Testis (tissue), 3 donors: Measurements from ENCODE around the gene PTPRE. TPM values are rescaled to one million over a fixed set of nuclear protein-coding genes. Genes with fewer than 3 reads are reported as not detected.

Source experiments
- DNase-seq: peaks from one replicate; pipeline ENCODE4 v3.0.0-alpha.2; 2019
- H3K27ac ChIP-seq, 2 donors: fragments of 200-600 bp; sonication (generic); one replicate each; pipeline ENCODE4 v1.5.1; 2019
- H3K27me3 ChIP-seq: fragments of 200-600 bp; sonication (generic); one replicate; pipeline ENCODE4 v1.5.1; 2019
- H3K36me3 ChIP-seq: fragments of 200-600 bp; sonication (generic); one replicate; pipeline ENCODE4 v1.5.1; 2017; ENCODE audit warnings: low read depth; ENCODE audit errors: missing control alignments
- H3K4me1 ChIP-seq: fragments of 200-600 bp; sonication (generic); one replicate; pipeline ENCODE4 v1.5.1; 2019
- H3K4me3 ChIP-seq, 2 donors: fragments of 200-600 bp; sonication (generic); one replicate each; pipeline ENCODE4 v1.5.1; 2017 to 2019
- H3K9me3 ChIP-seq: fragments of 200-600 bp; sonication (generic); one replicate; pipeline ENCODE4 v1.5.1; 2017
- POLR2A ChIP-seq: fragments of 450-650 bp; IDR thresholded peaks from one replicate; pipeline ENCODE4 v1.6.1; 2017; ENCODE audit warnings: antibody characterized with exemption, mild to moderate bottlenecking, moderate library complexity
- WGBS, 2 donors: methylation state at CpG; one replicate each; pipeline ENCODE4 v1.1.5; 2018; 5-methylcytosine and 5-hydroxymethylcytosine counted together
- intact Hi-C: fragments of 100-400 bp; cut with DNase I; formaldehyde crosslinking; loops from one replicate; pipeline ENCODE4 v1.15.1; 2023; ENCODE audit warnings: low total_unique reads
- polyA plus RNA-seq: library from polyadenylated mRNA; stranded (reverse); fragments of 350-450 nt; fragmentation: Illumina TruSeq; extraction: RNeasy Lipid Tissue Mini Kit (QIAGEN cat#74804); gene quantifications from one replicate; pipeline ENCODE4 v1.2.3, GENCODE V29; 2014; ENCODE audit warnings: low read depth, low replicate concordance; ENCODE audit not compliant: insufficient read depth
- total RNA-seq, 2 donors: library from RNA; depleted of rRNA; stranded (reverse); fragments of >200 nt; gene quantifications; one replicate each; pipeline ENCODE4 v1.2.3, GENCODE V29; 2016
- TF ChIP-seq, protein P1 (sequence below), 3 experiments: fragments of 450-650 bp in 2 of 3; fragments of 200-600 bp in 1 of 3; sonication (generic) in 1 of 3; IDR thresholded peaks; one replicate each; pipeline ENCODE4 v1.5.1; 2016 to 2019; ENCODE audit warnings: antibody characterized with exemption in 3 of 3, mild to moderate bottlenecking in 2 of 3, moderate library complexity in 1 of 3

Gene PTPRE
- total and polyA plus RNA-seq, 3 donors from 2014 or later: 10.0 to 26.6 (median 15.3) TPM

DNA sequence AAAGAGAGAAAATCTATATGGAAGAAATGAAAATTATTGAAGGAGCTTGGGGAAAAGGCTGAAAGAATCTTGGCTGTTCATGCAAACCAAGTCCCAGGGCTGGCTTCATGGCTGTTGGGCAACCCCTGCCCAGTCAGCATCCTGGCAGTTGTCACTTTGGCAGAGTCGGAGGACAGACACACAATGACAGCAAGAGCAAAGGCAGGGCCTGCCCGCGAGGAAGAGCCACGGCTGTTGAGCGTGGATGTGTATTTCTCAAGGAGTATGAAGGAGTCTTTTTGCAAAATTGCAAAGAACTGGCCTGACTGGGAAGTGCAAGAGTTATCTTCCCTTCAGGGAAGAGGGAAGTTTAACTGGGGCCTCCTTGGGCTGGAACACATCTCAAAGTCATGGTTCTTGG is 11.7 kb downstream of the PTPRE start:
- H3K27ac ChIP-seq: no peak overlapping the region
- H3K9me3 ChIP-seq: no peaks in the 10 kb centered on the region
- no peak for DNase-seq
- no peaks in the 10 kb centered on the region for H3K27me3 ChIP-seq
- no peaks in the 10 kb centered on the region for H3K36me3 ChIP-seq
- TF ChIP-seq, protein P1, sequence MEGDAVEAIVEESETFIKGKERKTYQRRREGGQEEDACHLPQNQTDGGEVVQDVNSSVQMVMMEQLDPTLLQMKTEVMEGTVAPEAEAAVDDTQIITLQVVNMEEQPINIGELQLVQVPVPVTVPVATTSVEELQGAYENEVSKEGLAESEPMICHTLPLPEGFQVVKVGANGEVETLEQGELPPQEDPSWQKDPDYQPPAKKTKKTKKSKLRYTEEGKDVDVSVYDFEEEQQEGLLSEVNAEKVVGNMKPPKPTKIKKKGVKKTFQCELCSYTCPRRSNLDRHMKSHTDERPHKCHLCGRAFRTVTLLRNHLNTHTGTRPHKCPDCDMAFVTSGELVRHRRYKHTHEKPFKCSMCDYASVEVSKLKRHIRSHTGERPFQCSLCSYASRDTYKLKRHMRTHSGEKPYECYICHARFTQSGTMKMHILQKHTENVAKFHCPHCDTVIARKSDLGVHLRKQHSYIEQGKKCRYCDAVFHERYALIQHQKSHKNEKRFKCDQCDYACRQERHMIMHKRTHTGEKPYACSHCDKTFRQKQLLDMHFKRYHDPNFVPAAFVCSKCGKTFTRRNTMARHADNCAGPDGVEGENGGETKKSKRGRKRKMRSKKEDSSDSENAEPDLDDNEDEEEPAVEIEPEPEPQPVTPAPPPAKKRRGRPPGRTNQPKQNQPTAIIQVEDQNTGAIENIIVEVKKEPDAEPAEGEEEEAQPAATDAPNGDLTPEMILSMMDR (IDR thresholded peaks at IDR 0.05): no peak
- no peak for TF ChIP-seq POLR2A
- 91 to 94% methylated on average over 5 of the region's 5 CpGs for WGBS, 2 donors
- H3K4me1 ChIP-seq: no peaks in the 10 kb centered on the region
- H3K4me3 ChIP-seq: no peak overlapping the region
- intact Hi-C loops: no loop called here

DNA sequence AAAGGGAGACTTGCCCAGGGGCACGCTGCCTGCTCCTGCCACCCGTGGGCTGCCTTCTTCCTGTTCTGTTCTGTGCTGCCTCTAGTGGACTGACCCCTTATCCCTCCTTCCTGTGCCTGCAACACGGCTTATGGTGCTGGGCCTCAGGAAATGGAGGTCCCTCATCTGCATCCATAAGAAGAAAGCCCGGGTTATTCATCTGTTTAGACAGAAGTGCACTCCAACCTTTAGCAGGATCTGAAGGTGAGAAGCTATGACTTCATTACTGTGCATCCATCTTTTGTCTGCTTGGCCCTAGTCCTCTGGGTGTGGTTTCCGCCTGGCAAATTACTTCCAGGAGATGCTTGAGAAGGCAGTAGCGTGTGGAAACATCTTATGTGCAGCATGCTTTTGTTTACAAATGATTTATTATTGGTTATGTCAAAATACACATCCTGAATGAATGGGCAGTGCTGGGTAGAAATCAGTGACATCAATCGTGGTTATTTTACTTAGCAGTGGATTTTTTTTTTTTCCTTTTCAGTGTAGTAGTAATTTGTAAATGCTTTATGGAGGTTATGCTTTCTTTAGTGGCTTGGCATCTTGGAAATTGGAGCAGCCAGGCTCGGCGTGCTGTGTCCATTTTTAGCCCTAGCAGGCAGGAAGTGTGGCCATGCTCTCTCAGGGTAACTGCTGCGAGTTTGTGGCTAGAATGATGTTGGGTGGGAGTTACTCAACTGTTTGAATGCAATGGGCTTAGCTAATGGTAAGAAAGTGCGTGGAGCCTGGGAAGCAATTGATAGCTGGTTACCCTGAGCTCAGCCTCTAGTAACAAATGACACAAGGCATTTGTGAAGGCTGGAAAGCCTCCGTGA is 12.7 kb downstream of the PTPRE start:
- intact Hi-C loops: no loop called here
- Histone ChIP-seq H3K27ac (no peak overlapping the region), H3K4me3 (no peak overlapping the region), H3K9me3 (no peaks in the 10 kb centered on the region), H3K27me3 (no peaks in the 10 kb centered on the region), H3K36me3 (no peaks in the 10 kb centered on the region), H3K4me1 (no peaks in the 10 kb centered on the region)
- TF ChIP-seq, protein P1 (IDR thresholded peaks at IDR 0.05): no peak
- TF ChIP-seq POLR2A: no peak
- no peak for DNase-seq
- 65 to 72% methylated on average over 12 of the region's 12 CpGs for WGBS, 2 donors

DNA sequence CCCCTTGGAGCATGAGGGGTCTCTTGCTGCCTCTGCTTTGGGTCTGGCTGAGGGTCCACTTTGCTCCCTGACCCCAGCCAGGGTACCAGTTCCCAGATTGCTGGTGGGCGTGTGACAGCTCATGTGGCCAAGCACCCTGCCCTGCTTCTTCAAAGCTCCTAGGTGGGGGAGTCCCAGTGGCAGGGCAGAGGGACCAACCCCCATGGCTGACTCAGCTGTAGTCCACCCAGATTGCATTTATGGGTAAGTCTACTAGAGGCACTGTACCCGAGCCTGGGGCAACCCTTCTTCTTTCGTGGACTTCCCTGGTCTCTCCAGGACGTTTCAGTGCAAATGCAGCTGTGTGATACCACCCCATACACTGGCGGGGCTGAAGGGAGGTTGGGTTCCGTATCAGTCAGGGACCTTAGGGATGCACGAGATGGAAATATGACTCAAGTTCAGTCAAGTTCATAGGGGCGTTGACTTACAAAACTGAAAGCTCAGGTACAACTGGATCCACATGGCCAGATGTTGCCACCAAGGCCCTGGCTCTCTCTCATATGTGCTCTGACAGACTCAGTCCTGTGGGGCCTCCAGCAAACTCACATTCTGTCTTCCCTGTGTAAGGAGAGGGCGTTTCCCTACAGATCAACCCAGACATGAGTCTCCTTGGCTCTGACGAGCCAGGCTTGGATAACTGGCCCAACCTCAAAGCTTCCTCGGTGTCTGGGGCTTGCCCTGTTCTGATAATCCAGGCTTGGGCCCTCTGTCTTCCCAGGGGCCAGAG is 13.6 kb downstream of the PTPRE start:
- H3K4me3 ChIP-seq: no peak overlapping the region
- no peak overlapping the region for H3K27ac ChIP-seq
- 86 to 92% methylated on average over 10 to 11 of the region's 11 CpGs for WGBS, 2 donors
- no peak for DNase-seq
- no peaks in the 10 kb centered on the region for H3K27me3 ChIP-seq
- no peak for TF ChIP-seq POLR2A
- TF ChIP-seq, protein P1 (IDR thresholded peaks at IDR 0.05): no peak
- no peaks in the 10 kb centered on the region for H3K9me3 ChIP-seq
- intact Hi-C loops: no loop called here
- H3K36me3 ChIP-seq: no peaks in the 10 kb centered on the region
- H3K4me1 ChIP-seq: no peaks in the 10 kb centered on the region

DNA sequence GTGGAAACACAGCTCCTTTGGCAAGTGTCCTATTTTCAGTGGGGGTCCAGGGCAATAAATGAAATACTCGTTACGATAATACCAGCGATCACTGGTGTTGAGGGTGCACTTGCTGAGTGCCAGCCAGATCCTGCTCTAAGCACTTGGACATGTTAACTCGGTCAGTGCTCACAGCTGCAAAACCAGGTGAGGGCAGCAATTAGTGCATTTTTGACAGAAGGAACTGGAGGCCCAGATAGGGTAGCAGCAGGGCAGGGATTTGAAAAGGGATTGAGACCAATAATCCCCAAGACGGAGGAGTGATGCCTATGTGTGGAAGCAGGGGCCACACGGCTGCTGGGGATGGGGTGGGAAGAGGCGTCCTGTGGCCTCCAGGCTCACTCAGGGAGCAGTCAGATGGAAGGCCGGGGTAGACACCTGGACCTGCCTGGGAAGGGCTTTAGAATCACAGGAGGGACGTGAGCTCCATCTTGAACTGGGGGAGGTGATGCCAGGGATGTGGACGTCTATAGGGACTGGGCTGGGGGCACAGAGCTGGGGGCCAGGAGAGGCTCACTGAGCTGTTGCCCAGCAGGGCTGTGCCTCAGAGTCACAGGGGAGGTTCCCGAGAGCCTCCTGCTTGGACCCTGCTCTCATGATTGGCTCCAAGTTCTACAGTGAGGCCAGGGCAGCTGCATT is 14.3 kb downstream of the PTPRE start:
- no peak for TF ChIP-seq POLR2A
- TF ChIP-seq, protein P1 (IDR thresholded peaks at IDR 0.05): no peak
- Histone ChIP-seq H3K36me3 (no peaks in the 10 kb centered on the region), H3K9me3 (no peaks in the 10 kb centered on the region), H3K4me1 (no peaks in the 10 kb centered on the region), H3K27ac (no peak overlapping the region), H3K27me3 (no peaks in the 10 kb centered on the region), H3K4me3 (no peak overlapping the region)
- intact Hi-C loops: no loop called here
- DNase-seq: no peak
- 93 to 96% methylated on average over 9 to 11 of the region's 11 CpGs for WGBS, 2 donors
